HG03108 (cell line): Measurements from ENCODE around the gene GPATCH2.

Experiments
- ATAC-seq: cut with Tn5 transposase; IDR thresholded peaks from one replicate; pipeline ENCODE4 v1.9.1; 2021; ENCODE audit warnings: moderate library complexity; ENCODE audit not compliant: unreplicated experiment

GPATCH2 gene

GRCh38 chr1:217630711-217631591 lies at the start of gene GPATCH2, which contains the start of gene SPATA17:
Gene GPATCH2 (minus strand): TSS chr1:217631090. CDS start chr1:217630971, 119 bp downstream.
Gene SPATA17 (plus strand): TSS chr1:217631344. CDS start chr1:217631379, 35 bp downstream.
- peak; percentile 96 for ATAC-seq

GRCh38 chr1:217674028-217674729 lies 43.3 kb upstream of the GPATCH2 start:
- no peak for ATAC-seq

DNA sequence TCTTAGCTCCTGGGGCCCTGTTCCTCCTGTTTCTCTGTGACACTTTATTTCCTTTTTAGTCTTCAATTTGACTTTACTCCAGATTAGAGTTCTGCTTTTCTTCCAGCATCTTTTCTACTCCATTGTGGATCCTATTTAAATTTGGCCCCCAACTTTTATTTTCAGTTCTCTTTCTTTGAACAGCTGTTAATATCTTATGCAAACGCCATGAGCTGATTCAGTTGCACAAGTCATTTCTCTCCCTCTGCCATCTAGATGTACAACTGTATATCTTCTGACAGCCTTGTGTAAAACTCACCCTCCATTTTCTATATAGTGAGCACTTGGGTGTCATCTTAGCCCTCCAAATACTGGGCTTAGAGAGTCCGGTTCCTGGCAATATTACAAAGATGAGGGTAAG lies 42.5 kb upstream of the GPATCH2 start:
- ATAC-seq, result no peak

GRCh38 chr1:217668351-217668940 lies 37.6 kb upstream of the GPATCH2 start:
- ATAC-seq, result no peak

- ATAC-seq, result no peak
Measured at GRCh38 chr1:217661407-217661806, 30.5 kb upstream of the GPATCH2 start.

- peak; percentile 73 for ATAC-seq
Measured at GRCh38 chr1:217660353-217661062, 29.6 kb upstream of the GPATCH2 start.

- no peak for ATAC-seq
Measured at GRCh38 chr1:217650674-217651073, 19.8 kb upstream of the GPATCH2 start.

DNA sequence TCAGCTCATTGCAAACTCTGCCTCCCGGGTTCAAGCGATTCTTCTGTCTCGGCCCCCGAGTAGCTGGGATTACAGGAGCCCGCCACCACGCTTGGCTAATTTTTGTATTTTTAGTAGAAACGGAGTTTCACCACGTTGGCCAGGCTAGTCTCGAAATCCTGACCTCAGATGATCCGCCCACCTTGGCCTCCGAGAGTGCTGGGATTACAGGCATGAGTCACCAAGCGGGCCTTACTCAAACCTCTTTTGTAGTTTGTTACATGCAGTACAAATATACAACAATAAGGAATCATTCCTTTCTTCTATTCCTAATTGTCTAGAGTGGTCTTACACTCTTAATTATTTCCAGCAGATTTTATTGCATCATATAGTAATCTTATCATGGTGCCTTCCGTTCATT lies 16.9 kb upstream of the GPATCH2 start:
- ATAC-seq, result no peak

GRCh38 chr1:217642455-217642854 lies 11.6 kb upstream of the GPATCH2 start:
- no peak for ATAC-seq

DNA sequence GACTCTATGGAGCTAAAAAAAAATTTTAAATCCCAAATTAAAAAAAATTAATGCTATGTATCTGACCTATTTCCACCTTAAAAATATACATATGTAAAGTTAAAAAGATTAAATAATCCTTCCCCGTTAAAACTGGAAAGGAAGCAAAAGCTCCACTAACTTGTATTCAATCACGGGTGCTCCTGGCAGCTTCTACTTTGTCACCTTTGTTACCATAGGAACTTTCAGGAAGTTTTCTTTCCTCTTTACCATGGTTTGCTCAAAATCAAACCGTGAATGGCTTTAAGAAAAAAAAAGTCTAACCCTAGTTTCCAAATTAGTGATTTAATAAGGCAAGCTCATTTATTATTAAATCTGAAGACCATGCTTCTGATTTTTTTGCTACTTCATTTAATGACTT lies 3.5 kb downstream of the GPATCH2 start:
- ATAC-seq, result no peak

DNA sequence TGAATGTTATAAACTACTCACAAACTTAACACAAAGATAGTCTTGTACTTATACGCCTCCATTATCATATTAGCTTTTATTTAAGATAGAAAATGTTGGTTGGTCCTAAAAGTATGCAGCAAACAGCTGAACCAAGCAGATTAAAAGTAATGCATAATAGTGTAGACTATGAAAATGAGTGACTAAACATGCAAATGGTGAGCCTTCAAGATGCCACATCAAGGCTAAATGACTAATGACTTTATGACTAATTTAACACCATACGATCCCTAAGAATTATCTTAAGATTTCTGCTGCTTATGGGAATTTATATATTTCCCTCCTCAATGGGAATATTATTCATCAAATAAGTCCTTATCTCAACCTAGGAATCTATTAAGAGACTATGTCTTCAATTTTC lies 4.6 kb downstream of the GPATCH2 start:
- no peak for ATAC-seq

- peak; percentile 32 for ATAC-seq
Measured at GRCh38 chr1:217622042-217622441, 8.8 kb downstream of the GPATCH2 start.

- peak; percentile 100 for ATAC-seq
Measured at GRCh38 chr1:217620814-217621213, 10.1 kb downstream of the GPATCH2 start.

GRCh38 chr1:217617126-217617525 lies 13.8 kb downstream of the GPATCH2 start:
- no peak for ATAC-seq

DNA sequence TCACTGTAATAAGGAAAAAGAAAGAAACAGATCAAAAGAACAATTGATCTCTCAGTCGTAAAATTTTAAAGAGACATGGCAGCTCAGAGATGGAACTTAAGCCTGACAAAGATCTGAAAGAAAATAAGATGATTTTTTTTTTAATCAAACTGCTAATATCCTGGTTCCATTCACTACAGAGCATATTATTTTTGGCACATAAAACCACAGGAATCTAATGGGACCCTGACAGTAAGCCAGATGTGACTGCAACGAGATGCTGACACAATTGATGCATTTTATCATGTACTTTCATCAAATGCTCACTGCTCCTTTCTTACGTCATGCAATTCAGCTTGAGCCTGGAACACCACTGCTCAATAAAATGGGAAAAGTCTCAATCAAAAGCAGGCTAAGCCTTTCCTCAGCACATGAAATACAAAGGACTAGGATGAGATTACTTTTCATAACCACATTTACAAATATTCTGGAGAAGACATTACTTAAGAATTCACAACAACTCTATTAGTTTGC lies 16.6 kb downstream of the GPATCH2 start:
- ATAC-seq, result no peak

DNA sequence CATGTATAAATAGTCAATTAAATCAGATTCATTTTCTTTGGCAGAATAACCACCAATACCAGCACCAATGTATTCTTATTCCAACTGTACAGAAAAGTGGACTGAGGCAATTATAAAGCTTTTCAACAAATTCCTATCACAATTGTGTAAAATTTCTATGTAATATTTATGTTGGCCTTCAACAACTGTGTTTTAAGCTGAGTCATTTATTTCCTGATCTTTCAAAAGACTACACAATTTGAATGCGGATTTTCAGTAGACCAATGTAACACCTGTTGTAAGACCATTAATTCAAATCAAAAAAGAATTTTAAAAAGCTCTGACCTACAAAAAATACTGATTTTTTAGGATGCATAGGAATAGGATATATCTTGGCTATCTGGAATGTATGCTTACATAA lies 25.5 kb downstream of the GPATCH2 start:
- no peak for ATAC-seq

DNA sequence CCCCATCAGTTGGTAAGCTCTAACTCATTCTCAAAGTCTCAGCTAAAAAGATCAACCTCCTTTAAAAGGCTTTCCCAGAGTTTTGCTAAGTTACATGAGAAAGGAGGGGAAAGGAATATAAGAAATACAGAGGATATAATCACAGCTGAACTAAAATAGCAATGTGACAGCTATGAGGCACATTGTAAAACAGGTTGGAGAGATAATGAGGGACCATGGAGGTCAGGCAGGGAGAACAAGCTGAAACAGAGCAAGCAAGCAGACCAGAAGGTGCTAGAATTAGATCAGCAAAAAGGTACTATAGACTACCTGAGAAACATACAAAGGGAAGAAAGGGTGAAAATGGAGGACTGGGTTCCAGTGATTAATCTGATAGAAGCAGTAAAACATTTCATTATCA lies 28.5 kb downstream of the GPATCH2 start:
- ATAC-seq, result no peak

DNA sequence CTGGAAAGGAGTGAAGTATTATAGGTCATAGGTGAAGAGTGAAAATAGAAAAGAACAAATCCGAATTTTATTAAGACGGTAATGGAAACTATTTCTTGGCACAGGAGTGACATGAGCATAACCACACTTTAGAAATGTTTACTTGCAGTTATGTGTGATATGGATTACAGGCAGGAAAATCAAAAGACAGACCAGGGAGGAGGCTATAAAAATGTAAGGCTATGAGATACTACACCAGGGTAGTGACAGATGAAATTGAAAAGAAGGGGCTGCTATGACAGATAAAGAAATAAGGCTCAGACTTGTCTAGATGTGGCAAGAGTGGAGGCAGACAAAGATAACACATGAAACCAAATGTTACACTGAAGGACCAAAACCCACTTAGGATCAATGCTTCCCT lies 31.7 kb downstream of the GPATCH2 start:
- ATAC-seq, result no peak

- no peak for ATAC-seq
Measured at GRCh38 chr1:217590598-217590997, 40.3 kb downstream of the GPATCH2 start.

DNA sequence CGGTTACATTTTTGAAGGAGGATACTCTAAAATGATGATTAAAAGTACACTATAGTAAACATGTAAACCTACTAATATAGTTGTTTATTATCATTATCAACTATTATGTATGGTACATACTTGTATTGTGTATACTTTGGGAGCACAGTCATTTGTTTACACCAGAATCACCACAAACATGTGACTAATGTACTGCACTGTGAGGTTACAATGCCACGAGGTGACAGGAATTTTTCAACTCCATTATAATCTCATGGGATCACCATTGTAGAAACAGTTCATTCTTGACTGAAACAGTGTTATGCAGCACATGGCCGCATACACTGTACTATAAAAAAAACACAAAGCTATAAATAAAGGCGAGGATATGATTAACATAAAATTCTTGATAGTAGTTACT lies 44.3 kb downstream of the GPATCH2 start:
- ATAC-seq, result no peak

- ATAC-seq, result no peak
Measured at GRCh38 chr1:217585577-217585976, 45.3 kb downstream of the GPATCH2 start.
